Measurements from ENCODE around the gene C14orf180. TPM values are rescaled to one million over a fixed set of nuclear protein-coding genes. Genes with fewer than 3 reads are reported as not detected.

Gene C14orf180
- total and polyA plus RNA-seq, 3 donors from 2014 or later = 0.16 to 0.86 TPM; not detected in 1

DNA sequence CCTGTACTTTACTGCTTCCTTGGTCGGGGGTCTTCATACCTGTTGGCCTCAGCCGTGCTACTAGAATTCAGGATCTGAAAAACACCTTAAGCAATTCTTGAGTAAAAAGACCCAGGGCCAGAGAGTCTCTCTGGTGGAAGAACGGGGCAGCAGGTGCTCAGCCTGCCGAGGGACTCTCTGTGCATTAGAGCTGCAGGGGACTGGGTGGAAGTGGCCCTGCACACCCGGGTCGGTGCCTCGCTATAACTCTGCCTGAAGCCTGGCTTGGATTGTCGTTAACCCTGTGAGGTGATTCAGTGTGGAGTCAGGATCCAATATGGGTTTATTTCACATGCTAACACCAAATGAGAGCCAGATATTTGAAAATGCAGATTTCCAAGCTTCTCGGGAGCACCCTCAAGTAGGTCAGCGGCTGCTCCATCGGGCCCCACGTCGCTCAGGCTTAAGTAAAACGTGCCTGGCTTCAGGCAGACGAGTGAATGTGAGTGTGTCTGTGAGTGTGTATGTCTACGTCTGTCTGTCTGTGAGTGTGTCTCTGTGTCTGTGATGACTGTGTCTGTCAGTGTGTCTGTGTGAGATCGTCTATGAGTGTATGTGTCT, 35.1 kb upstream of the C14orf180 start:
- H3K27me3 ChIP-seq = no peaks in the 10 kb centered on the region
- WGBS, 2 donors = 84 to 85% methylated on average over 16 to 17 of the region's 17 CpGs
- TF ChIP-seq, protein P1, sequence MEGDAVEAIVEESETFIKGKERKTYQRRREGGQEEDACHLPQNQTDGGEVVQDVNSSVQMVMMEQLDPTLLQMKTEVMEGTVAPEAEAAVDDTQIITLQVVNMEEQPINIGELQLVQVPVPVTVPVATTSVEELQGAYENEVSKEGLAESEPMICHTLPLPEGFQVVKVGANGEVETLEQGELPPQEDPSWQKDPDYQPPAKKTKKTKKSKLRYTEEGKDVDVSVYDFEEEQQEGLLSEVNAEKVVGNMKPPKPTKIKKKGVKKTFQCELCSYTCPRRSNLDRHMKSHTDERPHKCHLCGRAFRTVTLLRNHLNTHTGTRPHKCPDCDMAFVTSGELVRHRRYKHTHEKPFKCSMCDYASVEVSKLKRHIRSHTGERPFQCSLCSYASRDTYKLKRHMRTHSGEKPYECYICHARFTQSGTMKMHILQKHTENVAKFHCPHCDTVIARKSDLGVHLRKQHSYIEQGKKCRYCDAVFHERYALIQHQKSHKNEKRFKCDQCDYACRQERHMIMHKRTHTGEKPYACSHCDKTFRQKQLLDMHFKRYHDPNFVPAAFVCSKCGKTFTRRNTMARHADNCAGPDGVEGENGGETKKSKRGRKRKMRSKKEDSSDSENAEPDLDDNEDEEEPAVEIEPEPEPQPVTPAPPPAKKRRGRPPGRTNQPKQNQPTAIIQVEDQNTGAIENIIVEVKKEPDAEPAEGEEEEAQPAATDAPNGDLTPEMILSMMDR (IDR thresholded peaks at IDR 0.05) = no peak
- TF ChIP-seq POLR2A (IDR thresholded peaks at IDR 0.05) = no peak
- H3K4me1 ChIP-seq = no peaks in the 10 kb centered on the region
- no peak for DNase-seq
- H3K36me3 ChIP-seq (ENCODE audit: low read depth, missing control alignments) = no peaks in the 10 kb centered on the region
- H3K27ac ChIP-seq = no peak overlapping the region
- H3K9me3 ChIP-seq = no peaks in the 10 kb centered on the region
- intact Hi-C loops (cut with DNase I; ENCODE audit: low total_unique reads) = no loop called here
- H3K4me3 ChIP-seq = no peak overlapping the region

DNA sequence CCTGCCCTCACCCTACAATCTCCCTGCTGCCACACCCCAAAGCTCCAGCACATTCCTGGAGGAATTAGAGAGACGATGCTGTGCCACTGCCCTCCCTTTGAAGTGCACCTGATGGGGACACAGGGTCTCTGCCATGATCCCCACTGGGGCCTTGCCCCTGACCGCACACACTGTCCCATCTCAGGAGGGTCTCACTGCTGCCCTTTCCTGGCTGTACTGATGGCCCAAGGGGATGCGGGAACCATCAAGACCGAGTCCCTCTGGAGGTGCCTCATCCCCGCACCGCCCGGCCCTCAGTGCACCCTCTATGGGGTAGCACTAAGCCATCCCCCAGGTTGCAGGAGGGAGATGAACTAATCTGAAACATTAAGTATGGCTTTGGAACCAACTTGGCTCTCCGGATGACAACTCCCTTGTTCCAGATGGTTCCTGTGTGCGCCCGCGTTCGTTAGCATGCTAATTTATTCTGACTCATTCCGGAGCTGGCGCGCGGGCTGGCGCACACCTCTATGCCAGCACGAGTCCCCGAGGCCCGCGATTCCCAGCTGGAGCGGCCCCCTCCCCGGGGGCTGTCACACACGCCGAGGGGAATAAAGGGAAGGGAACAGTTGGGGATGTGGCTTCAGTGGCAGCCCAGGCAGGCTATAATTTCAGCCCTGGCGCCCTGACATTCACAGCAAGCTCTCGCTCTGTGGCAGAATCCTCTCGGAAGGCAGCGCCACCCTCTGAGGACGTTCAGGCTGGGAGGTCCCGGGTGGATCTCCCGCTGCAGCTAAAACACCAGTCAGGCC, 34.2 kb upstream of the C14orf180 start:
- no peaks in the 10 kb centered on the region for H3K36me3 ChIP-seq (ENCODE audit: low read depth, missing control alignments)
- TF ChIP-seq, protein P1 (IDR thresholded peaks at IDR 0.05) = no peak
- TF ChIP-seq POLR2A (IDR thresholded peaks at IDR 0.05) = no peak
- 68 to 73% methylated on average over 17 to 31 of the region's 32 CpGs for WGBS, 2 donors
- no peak overlapping the region for H3K27ac ChIP-seq
- intact Hi-C loops (cut with DNase I; ENCODE audit: low total_unique reads) = no loop called here
- no peak for DNase-seq
- no peaks in the 10 kb centered on the region for H3K4me1 ChIP-seq
- H3K9me3 ChIP-seq = no peaks in the 10 kb centered on the region
- no peak overlapping the region for H3K4me3 ChIP-seq
- H3K27me3 ChIP-seq = no peaks in the 10 kb centered on the region

DNA sequence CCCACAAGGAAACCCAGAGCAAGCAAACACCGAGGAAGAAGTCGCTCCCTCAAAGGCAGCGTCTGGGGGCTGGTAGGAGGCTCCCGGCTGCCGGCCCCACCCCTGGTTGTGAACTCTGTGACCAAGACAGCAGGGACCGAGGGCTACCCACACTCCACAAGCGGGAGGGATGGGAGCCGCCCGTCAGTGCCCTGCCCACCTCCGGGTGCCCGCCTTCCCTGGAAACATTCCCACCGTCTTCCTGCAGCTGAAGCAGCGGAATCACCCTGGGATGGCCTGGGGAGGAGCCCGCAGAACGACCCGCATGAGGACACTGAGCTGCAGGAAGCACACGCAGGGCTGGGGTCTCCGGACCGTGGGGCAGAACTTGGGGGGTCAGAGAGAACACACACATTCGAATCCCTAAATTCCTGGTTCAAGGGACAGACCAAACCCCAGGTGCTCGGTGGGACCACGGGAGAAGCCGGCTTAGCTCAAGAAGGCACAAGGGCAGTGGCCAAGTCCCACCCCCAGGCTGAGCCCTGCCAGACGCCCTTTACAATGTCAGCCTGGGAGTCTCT, 33.5 kb upstream of the C14orf180 start:
- Histone ChIP-seq H3K27ac (no peak overlapping the region), H3K27me3 (no peaks in the 10 kb centered on the region), H3K4me3 (no peak overlapping the region), H3K9me3 (no peaks in the 10 kb centered on the region), H3K4me1 (no peaks in the 10 kb centered on the region), H3K36me3 (ENCODE audit: low read depth, missing control alignments) (no peaks in the 10 kb centered on the region)
- intact Hi-C loops (cut with DNase I; ENCODE audit: low total_unique reads) = no loop called here
- 40 to 50% methylated on average over 11 to 24 of the region's 24 CpGs for WGBS, 2 donors
- DNase-seq = no peak
- no peak for TF ChIP-seq POLR2A (IDR thresholded peaks at IDR 0.05)
- TF ChIP-seq, protein P1 (IDR thresholded peaks at IDR 0.05) = no peak

DNA sequence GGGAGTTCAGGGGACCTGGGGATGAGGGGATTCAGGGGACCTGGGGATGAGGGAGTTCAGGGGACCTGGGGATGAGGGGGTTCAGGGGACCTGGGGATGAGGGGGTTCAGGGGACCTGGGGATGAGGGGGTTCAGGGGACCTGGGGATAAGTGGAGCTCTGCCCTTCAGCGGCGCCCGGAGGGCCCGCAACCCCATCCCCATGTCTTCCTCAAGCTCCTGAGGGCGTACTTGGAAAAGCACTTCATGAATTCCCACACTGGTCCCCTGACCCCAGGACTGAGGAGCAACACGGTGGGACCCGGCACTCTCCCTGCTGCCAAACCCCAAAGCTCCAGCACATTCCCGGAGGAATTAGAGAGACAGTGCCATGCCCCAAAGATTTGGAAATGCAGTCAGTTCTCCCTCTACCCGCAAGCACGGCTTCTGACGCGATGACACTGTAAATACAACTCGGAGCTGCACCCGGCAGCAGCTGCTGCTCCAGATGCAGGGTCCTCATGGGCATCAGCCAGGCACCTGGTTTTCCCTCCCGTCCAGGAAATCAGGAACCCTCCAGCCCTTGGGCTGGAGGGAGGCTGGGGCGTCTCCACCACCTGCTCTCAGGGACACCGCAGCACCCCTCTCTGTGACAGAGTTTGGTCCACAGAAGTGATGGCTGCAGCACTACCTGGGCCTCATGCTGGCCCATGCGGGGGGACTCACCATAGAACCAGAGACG, 32.8 kb upstream of the C14orf180 start:
- no peaks in the 10 kb centered on the region for H3K9me3 ChIP-seq
- no peaks in the 10 kb centered on the region for H3K27me3 ChIP-seq
- H3K4me3 ChIP-seq = no peak overlapping the region
- 93 to 95% methylated on average over 15 to 19 of the region's 19 CpGs for WGBS, 2 donors
- H3K4me1 ChIP-seq = no peaks in the 10 kb centered on the region
- H3K36me3 ChIP-seq (ENCODE audit: low read depth, missing control alignments) = no peaks in the 10 kb centered on the region
- TF ChIP-seq, protein P1 (IDR thresholded peaks at IDR 0.05) = no peak
- no peak for TF ChIP-seq POLR2A (IDR thresholded peaks at IDR 0.05)
- no peak for DNase-seq
- no peak overlapping the region for H3K27ac ChIP-seq
- intact Hi-C loops (cut with DNase I; ENCODE audit: low total_unique reads) = no loop called here
